Lung microvascular endothelial cell (primary cell): ENCODE measurements around the gene L1TD1. TPM values are rescaled to one million over a fixed set of nuclear protein-coding genes. Genes with fewer than 3 reads are reported as not detected.
A peak's percentile ranks its signal among the peaks of the same experiment; 100 is the strongest.
"Not testable (repeated sequence)": the region's sequence is repeated elsewhere in the genome, so short reads cannot be mapped to it uniquely, and the experiment has no call there.

Source experiments
- DNase-seq, 2 donors: peaks; one replicate each; pipeline versions ENCODE4 v3.0.0 to v3.0.0-alpha.2; 2010; ENCODE audit warnings: low read depth in 2 of 2
- total RNA-seq: library from RNA; depleted of rRNA; stranded (reverse); fragments of >200 nt; gene quantifications from 2 replicates; pipeline ENCODE4 v1.2.1, GENCODE V29; 2014

The L1TD1 gene, protein sequence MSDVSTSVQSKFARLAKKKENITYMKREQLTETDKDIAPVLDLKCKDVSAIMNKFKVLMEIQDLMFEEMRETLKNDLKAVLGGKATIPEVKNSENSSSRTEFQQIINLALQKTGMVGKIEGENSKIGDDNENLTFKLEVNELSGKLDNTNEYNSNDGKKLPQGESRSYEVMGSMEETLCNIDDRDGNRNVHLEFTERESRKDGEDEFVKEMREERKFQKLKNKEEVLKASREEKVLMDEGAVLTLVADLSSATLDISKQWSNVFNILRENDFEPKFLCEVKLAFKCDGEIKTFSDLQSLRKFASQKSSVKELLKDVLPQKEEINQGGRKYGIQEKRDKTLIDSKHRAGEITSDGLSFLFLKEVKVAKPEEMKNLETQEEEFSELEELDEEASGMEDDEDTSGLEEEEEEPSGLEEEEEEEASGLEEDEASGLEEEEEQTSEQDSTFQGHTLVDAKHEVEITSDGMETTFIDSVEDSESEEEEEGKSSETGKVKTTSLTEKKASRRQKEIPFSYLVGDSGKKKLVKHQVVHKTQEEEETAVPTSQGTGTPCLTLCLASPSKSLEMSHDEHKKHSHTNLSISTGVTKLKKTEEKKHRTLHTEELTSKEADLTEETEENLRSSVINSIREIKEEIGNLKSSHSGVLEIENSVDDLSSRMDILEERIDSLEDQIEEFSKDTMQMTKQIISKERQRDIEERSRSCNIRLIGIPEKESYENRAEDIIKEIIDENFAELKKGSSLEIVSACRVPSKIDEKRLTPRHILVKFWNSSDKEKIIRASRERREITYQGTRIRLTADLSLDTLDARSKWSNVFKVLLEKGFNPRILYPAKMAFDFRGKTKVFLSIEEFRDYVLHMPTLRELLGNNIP
- total RNA-seq = not detected in 2 replicates

DNA sequence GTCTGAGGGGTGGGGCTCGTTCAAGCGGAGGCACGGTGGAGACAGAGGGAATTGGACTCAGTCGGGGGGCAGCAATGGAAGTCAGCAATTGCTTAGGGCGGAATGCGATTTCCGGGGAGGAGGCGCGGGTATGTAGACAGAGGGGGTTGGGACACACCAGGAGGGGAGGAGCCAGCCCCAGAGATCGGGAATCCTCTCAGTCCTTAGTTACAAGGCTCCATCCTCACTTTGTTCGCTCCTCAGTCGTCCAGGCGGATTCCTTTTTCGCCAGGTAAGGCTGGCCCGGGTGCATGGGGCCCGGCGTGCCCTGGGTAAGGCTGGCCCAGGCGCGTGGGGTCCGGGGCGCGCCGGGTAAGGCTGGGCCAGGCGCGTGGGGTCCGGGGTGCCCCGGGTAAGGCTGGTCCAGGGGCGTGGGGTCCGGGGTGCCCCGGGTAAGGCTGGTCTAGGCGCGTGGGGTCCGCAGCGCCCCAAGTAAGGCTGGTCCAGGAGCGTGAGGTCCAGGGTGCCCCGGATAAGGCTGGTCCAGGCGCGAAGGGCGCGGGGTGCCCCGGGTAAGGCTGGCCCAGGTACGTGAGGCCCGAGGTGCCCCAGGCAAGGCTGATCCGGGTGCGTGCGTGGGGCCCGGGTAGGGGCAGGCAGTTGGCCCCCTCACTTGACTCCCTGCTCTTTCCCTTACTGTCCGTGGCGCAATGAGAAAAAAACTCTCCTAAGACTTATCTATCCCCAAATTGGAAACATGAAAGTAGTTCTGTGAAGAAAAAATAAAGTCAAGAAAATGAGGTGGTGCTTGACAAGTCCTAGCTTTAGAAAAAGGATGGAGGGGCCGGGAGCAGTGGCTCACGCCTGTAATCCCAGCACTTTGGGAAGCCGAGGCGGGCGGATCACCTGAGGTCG lies at the start of gene L1TD1:
L1TD1 (plus strand) TSS at position 199 of the 894 bp plus-strand sequence. CDS start 11,780 bp downstream, outside the sequence.
- DNase-seq = no peak

DNA sequence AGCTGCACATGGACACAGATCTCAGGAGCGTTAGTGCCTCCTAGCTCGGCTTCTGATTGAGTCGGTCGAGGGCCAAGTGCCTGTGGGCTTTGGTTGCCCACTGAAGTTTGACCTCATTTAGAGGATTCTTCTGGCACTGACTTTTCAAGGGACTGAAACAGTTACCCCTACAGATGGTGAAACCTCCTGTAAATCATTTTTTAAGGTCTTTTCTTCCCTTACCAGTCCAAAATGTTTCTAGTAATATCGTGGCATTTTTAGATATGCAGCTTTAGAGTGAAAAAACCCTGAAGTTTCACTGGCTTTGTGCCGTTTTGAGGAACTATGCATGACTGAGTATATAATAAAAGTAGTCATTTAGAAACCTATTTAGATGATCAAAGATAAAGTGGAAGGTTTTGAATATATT lies 34.7 kb upstream of the L1TD1 start:
- no peak for DNase-seq

DNA sequence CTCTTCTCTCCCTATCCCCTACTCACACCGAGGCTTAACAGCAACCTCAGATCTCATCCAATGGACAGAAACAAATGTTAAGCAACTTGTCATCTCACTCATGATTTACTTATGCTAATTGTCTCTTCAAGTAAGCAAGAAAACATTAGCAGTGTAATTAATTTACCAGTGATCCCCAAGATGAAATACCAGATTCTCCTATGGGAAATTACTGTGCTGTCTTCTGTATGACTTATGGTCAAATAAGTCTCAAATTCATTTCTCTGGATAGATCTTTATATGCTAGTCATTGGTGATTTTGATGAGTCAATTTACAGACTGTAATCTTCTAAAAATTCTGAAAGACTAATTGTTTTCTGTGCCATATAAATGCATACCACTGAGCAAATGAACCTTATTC lies 32.9 kb upstream of the L1TD1 start:
- no peak for DNase-seq

DNA sequence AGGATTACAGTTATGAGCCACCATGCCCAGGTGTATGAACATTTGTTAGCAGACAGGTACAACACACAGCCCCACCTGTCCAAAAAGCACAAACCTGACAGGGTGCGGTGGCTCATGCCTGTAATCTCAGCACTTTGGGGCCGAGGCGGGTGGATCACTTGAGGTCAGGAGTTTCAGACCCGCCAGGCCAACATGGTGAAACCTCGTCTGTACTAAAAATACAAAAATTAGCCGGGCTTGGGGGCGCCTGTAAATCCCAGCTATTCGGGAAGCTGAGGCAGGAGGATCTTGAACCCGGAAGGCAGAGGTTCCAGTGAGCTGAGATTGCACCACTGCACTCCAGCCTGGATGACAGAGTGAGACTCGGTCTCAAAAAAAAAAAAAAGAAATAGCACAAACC lies 24.3 kb upstream of the L1TD1 start:
- not testable (repeated sequence) for DNase-seq

DNA sequence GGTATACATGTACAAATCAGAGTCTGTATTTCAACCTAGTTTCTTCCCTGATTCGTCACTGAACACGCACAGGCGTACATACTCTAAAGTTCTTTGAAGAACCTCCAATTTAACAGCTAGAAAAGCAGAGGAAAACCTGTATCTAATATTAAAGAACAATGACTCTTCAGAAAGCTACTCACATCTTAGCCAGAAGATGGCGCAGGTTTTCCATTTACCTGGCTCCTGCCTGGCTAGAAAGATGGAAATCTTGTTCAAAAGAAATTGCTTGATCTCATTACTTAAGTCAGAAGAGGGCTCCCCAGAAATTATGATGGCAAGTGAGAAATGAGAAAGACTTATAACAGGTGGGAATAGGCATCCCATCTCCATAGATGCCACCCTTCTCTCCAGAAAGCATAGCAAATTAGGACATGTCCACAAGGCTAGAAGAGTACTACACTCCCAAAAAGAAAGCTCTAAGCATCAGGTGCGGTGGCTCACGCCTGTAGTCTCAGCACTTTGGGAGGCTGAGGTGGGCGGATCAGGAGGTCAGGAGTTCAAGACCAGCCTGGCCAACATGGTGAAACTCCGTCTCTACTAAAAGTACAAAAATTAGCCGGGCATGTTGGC lies 19.0 kb upstream of the L1TD1 start:
- peak; percentile 47 to 55 for DNase-seq

DNA sequence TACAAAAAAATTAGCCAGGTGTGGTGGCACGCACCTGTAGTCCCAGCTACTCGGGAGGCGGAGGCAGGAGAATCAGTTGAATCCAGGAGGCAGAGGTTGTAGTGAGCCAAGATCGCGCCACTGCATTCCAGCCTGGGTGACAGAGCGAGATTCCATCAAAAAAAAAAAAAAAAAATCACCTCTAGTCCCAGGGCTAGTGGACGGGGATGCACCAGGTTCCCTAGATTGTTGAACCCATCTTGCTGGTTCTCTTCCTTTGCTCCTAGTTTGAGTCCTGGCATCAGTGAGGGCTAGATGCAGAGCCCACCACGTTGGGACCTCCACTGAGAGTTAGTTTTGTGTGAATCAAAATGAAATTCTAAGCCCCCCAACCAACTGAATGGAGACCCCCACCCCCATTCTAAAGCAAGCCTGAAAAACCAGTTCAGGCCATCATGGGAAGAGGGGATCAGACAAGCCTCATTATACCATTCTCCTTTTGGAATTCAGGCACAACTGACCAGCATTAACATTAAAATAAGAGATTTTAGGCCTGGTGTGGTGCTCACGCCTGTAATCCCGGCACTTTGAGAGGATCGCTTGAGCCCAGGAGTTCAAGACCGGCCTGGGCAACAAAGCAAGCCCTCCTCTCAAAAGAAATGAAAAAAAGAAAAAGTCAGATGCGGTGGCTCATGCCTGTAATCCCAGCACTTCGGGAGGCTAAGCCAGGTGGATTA lies 17.9 kb upstream of the L1TD1 start:
- no peak for DNase-seq

DNA sequence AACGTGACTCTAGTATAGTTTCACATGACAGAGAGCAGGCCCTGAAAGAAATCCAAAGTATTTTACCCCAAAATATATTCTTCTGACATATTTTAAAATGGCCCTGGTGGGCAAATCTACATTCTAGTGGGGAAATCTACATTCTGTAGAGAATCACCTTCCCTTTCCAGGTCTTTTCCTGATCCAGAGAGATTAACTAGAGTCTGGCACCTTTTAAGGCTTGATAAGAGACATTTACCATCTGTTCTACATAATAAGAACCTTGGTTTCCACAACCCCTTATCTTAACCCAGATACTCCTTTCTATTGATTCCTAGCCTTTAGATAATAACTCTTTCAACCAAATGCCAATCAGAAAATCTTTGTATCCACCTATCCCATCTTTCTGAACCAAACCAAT lies 17.0 kb upstream of the L1TD1 start:
- DNase-seq = no peak

DNA sequence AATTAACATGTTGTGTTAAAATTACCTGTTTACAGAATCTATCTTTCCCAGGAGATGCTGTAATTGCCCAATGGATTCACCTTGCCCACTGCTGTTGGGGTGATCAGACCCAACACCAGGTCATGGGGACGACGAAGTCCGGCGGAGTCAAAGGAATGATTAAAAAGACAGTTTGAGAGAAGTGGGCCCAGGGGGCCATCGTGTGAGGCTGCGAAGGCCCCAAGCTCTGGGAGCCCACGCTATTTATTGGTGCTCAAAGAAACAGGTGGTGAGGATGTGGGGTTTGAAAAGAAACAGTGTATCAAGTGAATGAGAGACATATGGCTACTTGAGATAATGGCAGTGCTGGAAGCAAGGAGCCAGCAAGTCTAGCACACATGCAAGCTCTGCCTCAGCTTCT lies 16.3 kb upstream of the L1TD1 start:
- no peak for DNase-seq

DNA sequence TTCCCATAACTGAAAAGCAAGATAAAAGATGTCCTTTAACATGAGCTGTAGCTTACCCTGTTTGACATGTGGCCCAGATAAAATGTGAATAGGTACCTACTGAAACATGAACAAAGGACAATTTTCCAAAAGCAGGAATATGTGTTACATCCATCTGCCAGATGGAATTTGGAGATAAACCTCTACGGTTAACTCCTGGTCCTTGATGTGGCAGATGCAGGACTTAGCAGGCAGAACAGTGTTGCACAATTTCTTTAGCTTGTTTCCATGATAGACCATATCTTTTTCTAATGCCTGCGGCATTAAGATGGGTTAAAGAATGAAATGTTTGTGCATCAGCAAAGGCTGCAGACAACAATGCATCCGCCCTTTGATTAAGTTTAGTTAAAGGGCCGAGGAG lies 14.6 kb upstream of the L1TD1 start:
- DNase-seq = peak in 1 of 2 donors; percentile 19

DNA sequence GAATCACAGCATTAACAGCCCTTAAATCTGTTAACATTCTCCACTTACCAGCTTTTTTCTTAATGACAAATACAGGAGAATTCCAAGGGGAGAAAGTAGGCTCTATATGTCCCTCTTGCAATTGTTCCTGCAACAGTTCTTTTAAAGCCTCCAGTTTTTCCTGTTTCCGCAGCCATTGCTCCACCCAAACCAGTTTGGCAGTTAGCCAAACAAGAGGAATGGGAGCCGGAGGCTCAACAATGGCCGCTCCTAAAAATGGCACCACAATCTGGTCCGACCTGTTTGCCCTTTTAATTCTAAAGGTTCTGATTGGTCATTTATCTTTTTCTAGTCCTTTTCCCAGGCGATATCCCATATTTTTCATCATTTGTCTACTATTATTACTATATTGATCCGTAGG lies 14.0 kb upstream of the L1TD1 start:
- peak in 1 of 2 donors; percentile 3 for DNase-seq

DNA sequence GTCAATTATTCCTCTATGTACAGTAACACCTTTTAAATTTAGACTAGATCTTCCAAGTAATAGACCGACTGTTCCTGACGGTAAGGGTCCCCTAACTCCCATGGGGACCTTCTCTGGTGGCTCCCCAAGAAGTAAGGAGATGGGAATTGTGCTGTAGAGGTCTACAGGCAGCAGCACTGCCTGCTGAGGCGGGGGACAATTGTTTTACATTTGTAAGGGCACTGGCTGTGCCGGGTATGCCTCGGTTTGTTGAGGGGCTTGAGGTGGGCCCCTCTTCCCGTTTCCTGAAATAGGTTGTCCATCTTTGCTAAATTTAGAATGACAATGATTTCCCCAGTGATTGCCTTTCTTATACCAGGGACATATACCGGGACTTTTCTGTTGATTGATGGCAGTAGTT lies 13.1 kb upstream of the L1TD1 start:
- no peak for DNase-seq

DNA sequence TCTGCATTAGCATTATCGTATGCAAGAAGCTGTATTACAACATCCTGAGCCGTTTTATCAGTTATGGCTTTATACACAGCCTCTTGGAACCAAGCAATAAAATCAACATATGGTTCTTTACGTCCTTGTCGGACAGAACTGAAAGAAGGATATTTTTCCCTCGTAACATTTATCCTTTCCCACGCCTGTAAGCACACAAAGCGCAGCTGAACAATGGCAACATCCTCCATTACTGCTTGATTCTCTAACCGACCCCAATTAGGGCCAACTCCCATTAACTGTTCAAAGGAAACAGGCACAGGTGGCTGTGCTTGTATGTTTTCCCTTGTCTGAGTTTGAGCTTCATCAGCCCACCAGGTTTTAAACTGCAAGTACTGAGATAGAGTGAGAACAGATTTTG lies 12.5 kb upstream of the L1TD1 start:
- DNase-seq = not testable (repeated sequence)

DNA sequence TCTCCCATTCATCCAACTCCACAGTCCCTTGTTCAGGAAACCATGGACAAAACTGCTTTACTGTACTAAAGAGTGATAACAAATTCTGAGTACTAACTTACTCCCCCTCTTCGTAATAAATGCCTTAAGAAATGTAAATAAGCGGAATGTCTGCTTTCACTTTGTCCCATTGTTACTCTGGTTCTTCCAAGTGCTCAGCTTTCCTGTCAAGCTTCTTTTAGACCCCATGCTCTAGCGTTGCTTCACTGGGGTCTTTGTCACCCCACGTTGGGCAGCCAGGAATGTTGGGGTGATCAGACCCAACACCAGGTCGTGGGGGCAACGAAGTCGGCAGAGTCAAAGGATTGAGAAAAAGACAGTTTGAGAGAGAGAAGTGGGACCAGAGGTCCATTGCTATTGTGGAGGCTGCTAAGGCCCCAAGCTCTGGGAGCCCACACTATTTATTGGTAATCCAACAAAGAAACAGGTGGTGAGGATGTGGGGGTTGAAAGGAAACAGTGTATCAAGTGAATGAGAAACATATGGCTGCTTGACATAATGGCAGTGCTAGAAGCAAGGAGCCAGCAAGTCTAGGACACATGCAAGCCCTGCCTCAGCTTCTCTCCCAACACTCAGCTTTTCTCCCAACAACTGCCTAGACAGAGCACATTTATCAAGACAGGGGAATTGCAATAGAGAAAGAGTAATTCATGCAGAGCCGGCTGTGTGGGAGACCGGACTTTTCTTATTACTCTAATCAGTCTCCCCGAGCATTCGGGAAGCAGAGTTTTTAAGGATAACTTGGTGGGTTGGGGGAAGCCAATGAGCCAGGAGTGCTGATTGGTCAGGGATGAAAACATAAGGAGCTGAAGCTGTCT lies 11.3 kb upstream of the L1TD1 start:
- DNase-seq = peak in 1 of 2 donors; percentile 7

DNA sequence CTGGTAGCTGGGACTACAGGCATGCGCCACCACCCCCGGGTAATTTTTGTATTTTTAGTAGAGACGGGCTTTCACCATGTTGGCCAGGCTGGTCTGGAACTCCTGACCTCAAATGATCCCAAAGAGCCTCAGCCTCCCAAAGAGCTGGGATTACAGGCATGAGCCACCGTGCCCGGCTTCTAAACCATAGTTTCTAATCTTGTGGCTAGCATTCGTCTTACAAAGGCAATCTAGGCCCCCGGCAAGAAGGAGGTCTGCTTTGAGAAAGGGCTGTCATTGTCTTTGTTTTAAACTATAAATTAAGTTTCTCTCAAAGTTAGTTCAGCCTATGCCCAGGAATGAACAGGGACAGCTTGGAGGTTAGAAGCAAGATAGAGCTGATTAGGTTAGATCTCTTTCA lies 10.3 kb upstream of the L1TD1 start:
- DNase-seq = no peak

DNA sequence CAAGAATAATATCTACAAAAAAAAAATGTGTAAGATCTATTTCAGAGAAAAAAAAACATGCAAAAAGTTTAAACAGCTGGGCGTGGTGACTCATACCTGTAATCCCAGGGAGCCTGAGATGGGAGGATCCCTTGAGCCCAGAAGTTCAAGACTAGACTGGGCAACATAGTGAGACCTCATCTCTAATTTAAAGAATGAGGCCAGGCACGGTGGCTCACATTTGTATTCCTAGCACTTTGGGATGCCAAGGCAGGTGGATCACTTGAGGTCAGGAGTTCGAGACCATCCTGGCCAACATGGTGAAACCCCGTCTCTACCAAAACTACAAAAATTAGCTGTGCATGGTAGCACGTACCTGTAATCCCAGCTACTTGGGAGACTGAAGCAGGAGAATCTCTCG lies 9.4 kb upstream of the L1TD1 start:
- DNase-seq = not testable (repeated sequence)

DNA sequence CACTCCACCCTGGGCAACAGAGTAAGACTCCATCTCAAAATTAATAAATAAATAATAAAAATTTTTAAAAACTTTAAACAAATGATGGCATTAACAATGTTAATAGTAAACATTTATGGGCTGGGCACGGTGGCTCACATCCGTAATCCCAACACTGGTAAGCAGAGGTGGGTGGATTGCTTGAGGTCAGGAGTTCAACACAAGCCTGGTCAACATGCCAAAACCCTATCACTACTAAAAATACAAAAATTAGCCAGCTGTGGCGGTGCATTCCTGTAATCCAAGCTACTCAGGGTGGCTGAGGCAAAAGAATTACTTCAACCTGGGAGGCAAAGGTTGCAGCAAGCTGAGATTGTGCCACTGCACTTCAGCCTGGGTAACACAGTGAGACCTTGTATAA lies 9.0 kb upstream of the L1TD1 start:
- DNase-seq = no peak

DNA sequence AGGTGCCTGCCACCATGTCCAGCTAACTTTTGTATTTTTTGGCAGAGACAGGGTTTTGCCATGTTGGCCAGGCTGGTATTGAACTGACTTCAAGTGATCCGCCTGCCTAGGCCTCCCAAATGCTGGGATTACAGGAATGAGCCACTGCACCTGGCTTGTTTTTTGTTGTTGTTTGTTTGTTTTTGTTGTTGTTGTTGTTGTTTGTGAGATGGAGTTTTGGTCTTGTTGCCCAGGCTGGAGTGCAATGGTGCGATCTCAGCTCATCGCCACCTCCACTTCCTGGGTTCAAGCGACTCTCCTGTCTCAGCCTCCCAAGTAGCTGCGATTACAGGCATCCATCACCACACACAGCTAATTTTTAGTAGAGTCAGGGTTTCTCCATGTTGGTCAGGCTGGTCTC lies 7.1 kb upstream of the L1TD1 start:
- no peak for DNase-seq

DNA sequence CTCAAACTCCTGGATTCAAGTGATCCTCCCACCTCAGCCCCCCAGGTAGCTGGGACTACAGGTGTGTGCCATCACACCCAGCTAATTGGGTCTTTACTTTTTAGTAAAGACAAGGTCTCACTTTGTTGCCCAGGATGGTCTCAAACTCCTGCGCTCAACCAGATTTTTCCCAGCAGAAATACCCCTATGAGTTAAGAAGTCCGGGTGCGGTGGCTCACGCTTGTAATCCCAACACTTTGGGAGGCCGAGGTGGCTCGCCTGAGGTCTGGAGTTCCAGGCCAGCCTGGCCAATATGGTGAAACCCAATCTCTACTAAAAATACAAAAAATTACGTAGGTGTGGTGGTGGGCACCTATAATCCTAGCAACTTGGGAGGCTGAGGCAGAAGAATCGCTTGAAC lies 6.5 kb upstream of the L1TD1 start:
- no peak for DNase-seq

DNA sequence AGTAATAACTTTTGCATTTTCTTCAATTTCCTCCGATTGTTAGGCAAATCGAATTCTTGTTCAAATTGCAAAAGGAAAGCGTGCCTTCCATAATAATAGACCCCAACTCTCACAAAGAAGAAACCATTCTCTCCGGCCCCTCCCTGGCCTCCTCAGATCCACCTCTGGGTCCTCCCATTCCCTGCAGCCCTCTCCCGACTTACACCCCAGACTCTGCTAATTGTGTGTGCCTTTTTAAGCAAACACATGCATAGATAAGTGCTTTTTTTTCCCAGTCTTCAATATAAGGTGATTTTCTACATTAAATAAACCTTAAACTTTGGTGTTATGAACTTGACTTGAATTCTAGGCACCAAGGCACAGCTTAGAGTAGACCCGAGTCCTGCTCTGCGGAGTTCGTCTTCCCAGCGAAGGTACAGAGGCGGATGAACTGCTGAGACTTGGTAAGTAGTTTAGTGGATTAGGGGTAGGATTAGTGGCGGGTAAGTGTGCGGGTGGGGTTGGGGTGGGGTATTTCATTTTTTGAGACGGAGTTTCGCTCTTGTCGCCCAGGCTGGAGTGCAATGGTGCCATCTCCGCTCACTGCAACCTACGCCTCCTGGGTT lies 1.5 kb downstream of the L1TD1 start:
- DNase-seq = no peak
